K562 (cell line): ENCODE data around the gene CARD9. TPM values are rescaled to one million over a fixed set of nuclear protein-coding genes. Genes with fewer than 3 reads are reported as not detected.

Experiments used
- CBX5 ChIP-seq: IDR thresholded peaks from 2 replicates; pipeline ENCODE4 v1.6.1; 2014; ENCODE audit warnings: low read depth, borderline replicate concordance
- CHCHD3 ChIP-seq: fragments of 250-450 bp; sonication (Bioruptor Pico); IDR thresholded peaks from 2 replicates; pipeline ENCODE4 v2.1.2; 2022; ENCODE audit warnings: mild to moderate bottlenecking
- ETV5 ChIP-seq: sonication (generic); formaldehyde crosslinking; IDR thresholded peaks from 2 replicates; pipeline ENCODE4 v1.4.0; 2020; ENCODE audit warnings: low read depth, mild to moderate bottlenecking, missing genetic modification reagents
- FOXA1 ChIP-seq: fragments of 450-650 bp; IDR thresholded peaks from 2 replicates; pipeline ENCODE4 v1.6.1; 2016; ENCODE audit warnings: mild to moderate bottlenecking, borderline replicate concordance
- PHB ChIP-seq: fragments of 250-450 bp; sonication (Bioruptor Pico); IDR thresholded peaks from 2 replicates; pipeline ENCODE4 v1.5.0; 2021
- PTRF ChIP-seq: fragments of 450-650 bp; IDR thresholded peaks from 2 replicates; pipeline ENCODE4 v1.6.1; 2016; ENCODE audit warnings: mild to moderate bottlenecking, missing genetic modification characterization, missing compliant biosample characterization
- RAD51 ChIP-seq: fragments of 450-650 bp; IDR thresholded peaks from 2 replicates; pipeline ENCODE4 v1.7.1; 2016; ENCODE audit warnings: low read depth, mild to moderate bottlenecking, borderline replicate concordance
- RBBP5 ChIP-seq: fragments of 200-600 bp; sonication (generic); IDR thresholded peaks from 2 replicates; pipeline ENCODE4 v1.6.1; 2012; ENCODE audit warnings: borderline replicate concordance, mild to moderate bottlenecking, low read length, control low read depth, inconsistent platforms; ENCODE audit not compliant: insufficient read depth, poor library complexity, severe bottlenecking
- SPI1 ChIP-seq: IDR thresholded peaks from 2 replicates; pipeline ENCODE4 v1.6.1; 2011; ENCODE audit warnings: low read depth, low read length, control low read depth, borderline replicate concordance
- TAF9B ChIP-seq: fragments of 450-650 bp; IDR thresholded peaks from 2 replicates; pipeline ENCODE4 v1.6.1; 2018; ENCODE audit warnings: mild to moderate bottlenecking; ENCODE audit not compliant: partially characterized antibody
- TBP ChIP-seq: optimal IDR thresholded peaks from 2 replicates; pipeline ENCODE3; 2011; ENCODE audit warnings: low read depth, low read length, improper control_type of control experiment
- TEAD4 ChIP-seq, 2 experiments: sonication (generic) in 1 of 2; formaldehyde crosslinking in 1 of 2; IDR thresholded peaks; 2 replicates each; pipeline versions ENCODE4 v1.6.1 to v1.8.0; 2012 to 2022; ENCODE audit warnings: borderline replicate concordance in 1 of 2, inconsistent platforms in 1 of 2, low read length in 1 of 2, mild to moderate bottlenecking in 1 of 2, missing genetic modification reagents in 1 of 2
- TSC22D4 ChIP-seq: fragments of 450-650 bp; IDR thresholded peaks from 2 replicates; pipeline ENCODE4 v1.6.1; 2016; ENCODE audit warnings: missing genetic modification characterization, missing biosample characterization, control low read depth
- ZBTB8A ChIP-seq: fragments of 450-650 bp; IDR thresholded peaks from 2 replicates; pipeline ENCODE4 v1.6.1; 2018; ENCODE audit warnings: mild to moderate bottlenecking, moderate library complexity; ENCODE audit not compliant: partially characterized antibody
- ZFP36 ChIP-seq: fragments of 150-350 bp; IDR thresholded peaks from 2 replicates; pipeline ENCODE4 v1.6.1; 2018; ENCODE audit warnings: low read length, low read depth; ENCODE audit not compliant: partially characterized antibody
- ZNF354B ChIP-seq: fragments of 250-450 bp; sonication (Bioruptor Pico); IDR thresholded peaks from 2 replicates; pipeline ENCODE4 v1.4.0; 2020
- ZNF445 ChIP-seq: fragments of 250-450 bp; sonication (Bioruptor Pico); IDR thresholded peaks from 2 replicates; pipeline ENCODE4 v1.4.0; 2020; ENCODE audit warnings: low read depth, mild to moderate bottlenecking, moderate library complexity
- ZSCAN32 ChIP-seq: fragments of 450-650 bp; formaldehyde crosslinking; IDR thresholded peaks from 2 replicates; pipeline ENCODE4 v1.4.0; 2020; ENCODE audit warnings: mild to moderate bottlenecking, moderate library complexity
- polyA plus RNA-seq, 8 experiments: library from polyadenylated mRNA; depleted of rRNA in 4 of 8; stranded (reverse) in 5 of 8; unstranded in 3 of 8; fragments of >200 nt; fragmentation: Nextera tagmentation in 2 of 8; fragmentation: Illumina TruSeq in 1 of 8; extraction: Ambion mirVana in 2 of 8; extraction: Trizol in 1 of 8; gene quantifications; 2 replicates each; pipeline versions ENCODE4 v1.2.1 to v1.2.3, GENCODE V29; 2011 to 2014; ENCODE audit warnings: inconsistent platforms in 1 of 8, missing spikeins in 1 of 8
- total RNA-seq, 7 experiments: library from RNA; depleted of rRNA in 6 of 7; stranded (reverse); fragments of >200 nt in 6 of 7; fragmentation: Illumina TruSeq in 2 of 7; extraction: Trizol in 2 of 7; gene quantifications; 2 replicates each; pipeline versions ENCODE4 v1.2.1 to v1.2.3, GENCODE V29; 2011 to 2021; ENCODE audit warnings: low replicate concordance in 1 of 7
- TF ChIP-seq, protein P1 (sequence below): fragments of 450-650 bp; formaldehyde crosslinking; IDR thresholded peaks from 2 replicates; pipeline ENCODE4 v1.4.0; 2020; ENCODE audit warnings: mild to moderate bottlenecking, moderate library complexity
- TF ChIP-seq, protein P2 (sequence below): sonication (generic); formaldehyde crosslinking; IDR thresholded peaks from 2 replicates; pipeline ENCODE4 v1.8.0; 2022; ENCODE audit warnings: missing genetic modification reagents, mild to moderate bottlenecking, borderline replicate concordance
- TF ChIP-seq, protein P3 (sequence below): fragments of 450-650 bp; IDR thresholded peaks from 2 replicates; pipeline ENCODE4 v1.7.0; 2016; ENCODE audit warnings: borderline replicate concordance
- TF ChIP-seq, protein P4 (sequence below): sonication (generic); formaldehyde crosslinking; IDR thresholded peaks from 2 replicates; pipeline ENCODE4 v1.8.1; 2023; ENCODE audit warnings: mild to moderate bottlenecking, missing genetic modification reagents

CARD9 gene
- total and polyA plus RNA-seq, 9 of the 15 experiments (the other 6 are each of a cell fraction or from before 2014, with no cell fraction given) = 1.7 to 53.0 (median 9.7) TPM

DNA sequence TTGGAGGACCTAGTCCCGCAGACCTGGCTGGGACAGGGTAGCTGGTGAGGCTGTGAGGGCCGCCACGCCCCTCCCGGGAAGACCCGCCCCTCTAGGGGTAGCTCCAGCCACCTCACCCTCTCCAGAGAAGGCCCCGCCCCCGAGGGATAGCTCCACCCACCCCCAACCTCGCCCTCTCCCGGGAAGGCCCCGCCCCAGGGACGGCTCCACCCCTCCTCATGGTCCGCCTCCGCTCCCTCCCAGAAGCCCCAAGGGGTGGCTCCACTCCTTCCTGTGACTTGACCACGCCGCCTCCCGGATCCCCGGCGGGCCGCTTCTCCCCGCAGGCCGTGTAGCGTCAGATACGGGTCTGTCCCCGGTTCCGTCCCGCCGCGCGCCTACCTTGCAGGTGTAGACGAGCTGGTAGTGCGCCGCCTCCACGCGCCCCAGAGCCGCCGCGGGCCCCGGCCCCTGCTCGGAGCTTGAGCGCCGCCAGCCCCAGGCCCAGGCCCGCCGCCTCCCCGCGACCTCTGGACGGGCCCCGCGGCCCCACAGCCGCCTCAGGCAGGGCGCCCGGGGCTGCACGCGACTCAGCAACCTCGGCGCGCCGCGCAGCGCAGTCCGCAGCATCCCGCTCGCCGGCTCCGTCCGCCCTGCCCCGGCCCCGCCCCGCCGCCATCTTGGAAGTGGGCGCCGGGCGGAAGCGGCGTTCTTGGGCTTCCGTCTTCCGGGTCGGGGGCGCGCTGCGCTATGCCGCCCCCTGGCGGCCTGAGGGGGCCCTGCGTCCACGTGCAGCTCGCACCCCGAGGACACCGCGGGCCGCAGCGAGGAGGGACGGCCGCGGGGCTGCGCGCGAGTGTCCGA lies 10.1 kb downstream of the CARD9 start, which contains the start of gene DNLZ (continued):
- TF ChIP-seq ZNF445 (CRISPR knock-in tag) (no peak), ETV5 (CRISPR knock-in tag) (peak; percentile 93), TEAD4 (IDR thresholded peaks at IDR 0.05; ENCODE audit: low read length) (peak; percentile 48), TEAD4 (CRISPR knock-in tag; IDR thresholded peaks at IDR 0.05; ENCODE audit: borderline replicate concordance) (no peak), ZFP36 (peak; percentile 12), ZSCAN32 (CRISPR knock-in tag) (no peak), RBBP5 (peak; percentile 72), ZNF354B (CRISPR knock-in tag) (no peak), TSC22D4 (tag) (no peak), CHCHD3 (CRISPR knock-in tag) (0 out of 2 replicates have a peak, but pooled peaks have one; percentile 54), SPI1 (0 out of 2 replicates have a peak, but pooled peaks have one; percentile 33), FOXA1 (no peak), PTRF (tag) (no peak), PHB (CRISPR knock-in tag) (no peak), TBP (peak; percentile 59), ZBTB8A (no peak), TAF9B (no peak), CBX5 (no peak), RAD51 (no peak)
- TF ChIP-seq, protein P1, sequence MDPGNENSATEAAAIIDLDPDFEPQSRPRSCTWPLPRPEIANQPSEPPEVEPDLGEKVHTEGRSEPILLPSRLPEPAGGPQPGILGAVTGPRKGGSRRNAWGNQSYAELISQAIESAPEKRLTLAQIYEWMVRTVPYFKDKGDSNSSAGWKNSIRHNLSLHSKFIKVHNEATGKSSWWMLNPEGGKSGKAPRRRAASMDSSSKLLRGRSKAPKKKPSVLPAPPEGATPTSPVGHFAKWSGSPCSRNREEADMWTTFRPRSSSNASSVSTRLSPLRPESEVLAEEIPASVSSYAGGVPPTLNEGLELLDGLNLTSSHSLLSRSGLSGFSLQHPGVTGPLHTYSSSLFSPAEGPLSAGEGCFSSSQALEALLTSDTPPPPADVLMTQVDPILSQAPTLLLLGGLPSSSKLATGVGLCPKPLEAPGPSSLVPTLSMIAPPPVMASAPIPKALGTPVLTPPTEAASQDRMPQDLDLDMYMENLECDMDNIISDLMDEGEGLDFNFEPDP = no peak
- TF ChIP-seq, protein P2, sequence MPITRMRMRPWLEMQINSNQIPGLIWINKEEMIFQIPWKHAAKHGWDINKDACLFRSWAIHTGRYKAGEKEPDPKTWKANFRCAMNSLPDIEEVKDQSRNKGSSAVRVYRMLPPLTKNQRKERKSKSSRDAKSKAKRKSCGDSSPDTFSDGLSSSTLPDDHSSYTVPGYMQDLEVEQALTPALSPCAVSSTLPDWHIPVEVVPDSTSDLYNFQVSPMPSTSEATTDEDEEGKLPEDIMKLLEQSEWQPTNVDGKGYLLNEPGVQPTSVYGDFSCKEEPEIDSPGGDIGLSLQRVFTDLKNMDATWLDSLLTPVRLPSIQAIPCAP (CRISPR knock-in tag) = no peak
- TF ChIP-seq, protein P3, sequence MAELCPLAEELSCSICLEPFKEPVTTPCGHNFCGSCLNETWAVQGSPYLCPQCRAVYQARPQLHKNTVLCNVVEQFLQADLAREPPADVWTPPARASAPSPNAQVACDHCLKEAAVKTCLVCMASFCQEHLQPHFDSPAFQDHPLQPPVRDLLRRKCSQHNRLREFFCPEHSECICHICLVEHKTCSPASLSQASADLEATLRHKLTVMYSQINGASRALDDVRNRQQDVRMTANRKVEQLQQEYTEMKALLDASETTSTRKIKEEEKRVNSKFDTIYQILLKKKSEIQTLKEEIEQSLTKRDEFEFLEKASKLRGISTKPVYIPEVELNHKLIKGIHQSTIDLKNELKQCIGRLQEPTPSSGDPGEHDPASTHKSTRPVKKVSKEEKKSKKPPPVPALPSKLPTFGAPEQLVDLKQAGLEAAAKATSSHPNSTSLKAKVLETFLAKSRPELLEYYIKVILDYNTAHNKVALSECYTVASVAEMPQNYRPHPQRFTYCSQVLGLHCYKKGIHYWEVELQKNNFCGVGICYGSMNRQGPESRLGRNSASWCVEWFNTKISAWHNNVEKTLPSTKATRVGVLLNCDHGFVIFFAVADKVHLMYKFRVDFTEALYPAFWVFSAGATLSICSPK = no peak
- TF ChIP-seq, protein P4, sequence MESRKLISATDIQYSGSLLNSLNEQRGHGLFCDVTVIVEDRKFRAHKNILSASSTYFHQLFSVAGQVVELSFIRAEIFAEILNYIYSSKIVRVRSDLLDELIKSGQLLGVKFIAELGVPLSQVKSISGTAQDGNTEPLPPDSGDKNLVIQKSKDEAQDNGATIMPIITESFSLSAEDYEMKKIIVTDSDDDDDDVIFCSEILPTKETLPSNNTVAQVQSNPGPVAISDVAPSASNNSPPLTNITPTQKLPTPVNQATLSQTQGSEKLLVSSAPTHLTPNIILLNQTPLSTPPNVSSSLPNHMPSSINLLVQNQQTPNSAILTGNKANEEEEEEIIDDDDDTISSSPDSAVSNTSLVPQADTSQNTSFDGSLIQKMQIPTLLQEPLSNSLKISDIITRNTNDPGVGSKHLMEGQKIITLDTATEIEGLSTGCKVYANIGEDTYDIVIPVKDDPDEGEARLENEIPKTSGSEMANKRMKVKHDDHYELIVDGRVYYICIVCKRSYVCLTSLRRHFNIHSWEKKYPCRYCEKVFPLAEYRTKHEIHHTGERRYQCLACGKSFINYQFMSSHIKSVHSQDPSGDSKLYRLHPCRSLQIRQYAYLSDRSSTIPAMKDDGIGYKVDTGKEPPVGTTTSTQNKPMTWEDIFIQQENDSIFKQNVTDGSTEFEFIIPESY (CRISPR knock-in tag) = peak; percentile 91
